ENCODE measurements around the gene ZSCAN12.

DNA sequence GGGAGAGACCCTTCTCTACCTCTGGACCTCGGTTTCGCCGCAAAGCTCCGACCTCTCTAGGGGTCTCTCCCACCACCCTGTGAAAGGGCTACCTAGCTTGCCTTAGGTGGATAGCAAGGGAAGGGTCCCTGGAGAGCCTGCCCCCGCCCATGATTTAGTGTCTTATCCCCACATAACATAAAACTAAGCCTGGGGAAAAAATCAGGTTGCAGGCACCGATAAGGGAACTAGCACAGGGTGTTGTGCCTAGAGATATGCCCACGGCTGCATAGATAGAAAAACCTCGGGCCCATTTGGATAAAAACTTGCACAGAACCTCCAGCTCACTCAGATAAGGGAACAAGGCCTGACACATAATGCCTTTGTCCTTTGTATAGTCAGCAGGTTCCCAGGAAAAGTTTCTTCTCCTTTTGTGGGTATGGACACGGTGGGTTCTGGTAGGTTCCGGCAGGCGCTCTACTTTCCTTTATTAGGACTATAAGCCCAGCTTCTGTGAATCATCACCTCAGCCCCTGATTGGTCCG is 64.4 kb downstream of the ZSCAN12 start:
- TF ChIP-seq POLR2A (IDR thresholded peaks at IDR 0.05): no peak
- no peak for TF ChIP-seq CTCF (IDR thresholded peaks at IDR 0.05 in 8 of 11, conservative IDR thresholded peaks at IDR 0.05 in 3 of 11)

All from spleen (tissue), 7 donors.